CD4-positive, alpha-beta T cell (primary cell): ENCODE measurements around the gene RNF144A. TPM values are rescaled to one million over a fixed set of nuclear protein-coding genes. Genes with fewer than 3 reads are reported as not detected.

Source experiments
- ATAC-seq: fragments of 200-7000 bp; cut with Tn5 transposase; one replicate; pipeline ENCODE4 v1.10.0; 2022; ENCODE audit warnings: mild to moderate bottlenecking; ENCODE audit not compliant: poor library complexity
- CTCF ChIA-PET: fragments of 350-600 bp; sonication (Branson Sonifier 250); formaldehyde crosslinking; loops from one replicate; lab custom pipeline; 2021; ENCODE audit warnings: antibody characterized with exemption, inconsistent platforms; lab: Charles Lee
- POLR2A ChIA-PET: fragments of 350-600 bp; sonication (Branson Sonifier 250); formaldehyde crosslinking; loops from one replicate; lab custom pipeline; 2021; ENCODE audit warnings: antibody characterized with exemption, inconsistent platforms; lab: Charles Lee
- DNase-seq, 14 experiments: peaks; one replicate each; pipeline ENCODE4 v3.0.0-alpha.2; 2013 to 2020; ENCODE audit warnings: mixed read lengths in 2 of 14
- H3K27ac ChIP-seq, 2 donors: one replicate each; pipeline versions ENCODE4 v1.5.1 to v1.7.0; 2013; ENCODE audit warnings: low read length in 2 of 2, low read depth in 1 of 2, mild to moderate bottlenecking in 1 of 2
- H3K27me3 ChIP-seq, 2 experiments: 1 replicate in 1 of 2; 2 replicates in 1 of 2; pipeline versions ENCODE4 v1.6.1 to v1.7.0; 2013; ENCODE audit warnings: low read length in 2 of 2, control low read depth in 1 of 2, mild to moderate bottlenecking in 1 of 2, moderate library complexity in 1 of 2; ENCODE audit not compliant: insufficient read depth in 2 of 2, control insufficient read depth in 1 of 2
- H3K36me3 ChIP-seq: one replicate; pipeline ENCODE4 v1.6.1; 2013; ENCODE audit warnings: low read length, control low read depth; ENCODE audit not compliant: insufficient read depth
- H3K4me1 ChIP-seq: one replicate; pipeline ENCODE4 v1.6.1; 2013; ENCODE audit warnings: low read length, control low read depth; ENCODE audit not compliant: insufficient read depth
- H3K4me3 ChIP-seq: one replicate; pipeline ENCODE4 v1.5.1; 2013; ENCODE audit warnings: mild to moderate bottlenecking, low read length, moderate library complexity
- H3K9me3 ChIP-seq, 2 experiments: 1 replicate in 1 of 2; 2 replicates in 1 of 2; pipeline versions ENCODE4 v1.6.1 to v1.7.0; 2013; ENCODE audit warnings: low read length in 2 of 2, mild to moderate bottlenecking in 2 of 2, control low read depth in 1 of 2, moderate library complexity in 1 of 2; ENCODE audit not compliant: control insufficient read depth in 1 of 2, insufficient read depth in 1 of 2
- H3K27ac Mint-ChIP-seq: one replicate; pipeline ENCODE4 v1.8.0; 2020; ENCODE audit warnings: mixed read lengths
- H3K27me3 Mint-ChIP-seq: one replicate; pipeline ENCODE4 v1.8.0; 2021; ENCODE audit warnings: mixed read lengths
- H3K36me3 Mint-ChIP-seq: one replicate; pipeline ENCODE4 v1.8.0; 2021; ENCODE audit warnings: low read depth, mixed read lengths
- H3K4me1 Mint-ChIP-seq: one replicate; pipeline ENCODE4 v1.8.0; 2021; ENCODE audit warnings: low read depth, mixed read lengths
- H3K4me3 Mint-ChIP-seq: one replicate; pipeline ENCODE4 v1.8.0; 2020; ENCODE audit warnings: mild to moderate bottlenecking, mixed read lengths
- H3K9me3 Mint-ChIP-seq: one replicate; pipeline ENCODE4 v1.8.0; 2020; ENCODE audit warnings: mixed read lengths
- intact Hi-C, 2 experiments: fragments of 100-400 bp; cut with DNase I in 1 of 2; cut with micrococcal nuclease in 1 of 2; formaldehyde crosslinking; loops; one replicate each; pipeline versions ENCODE4 v1.15.1 to v1.9.0; 2023 to 2025; cut with DNase I, micrococcal nuclease
- total RNA-seq, 174 experiments: library from RNA in 2 of 174; stranded (reverse) in 2 of 174; gene quantifications; one replicate each; pipeline ENCODE4 v1.2.3 and lab custom pipeline; 2021 to 2026
- TF ChIP-seq, protein P1 (sequence below): fragments of 200-600 bp; IDR thresholded peaks from one replicate; pipeline ENCODE4 v1.8.0; 2022; ENCODE audit warnings: antibody characterized with exemption, mild to moderate bottlenecking

The RNF144A gene
- total RNA-seq, 2 experiments from 2014 or later, result 39.0 to 40.1 TPM

DNA sequence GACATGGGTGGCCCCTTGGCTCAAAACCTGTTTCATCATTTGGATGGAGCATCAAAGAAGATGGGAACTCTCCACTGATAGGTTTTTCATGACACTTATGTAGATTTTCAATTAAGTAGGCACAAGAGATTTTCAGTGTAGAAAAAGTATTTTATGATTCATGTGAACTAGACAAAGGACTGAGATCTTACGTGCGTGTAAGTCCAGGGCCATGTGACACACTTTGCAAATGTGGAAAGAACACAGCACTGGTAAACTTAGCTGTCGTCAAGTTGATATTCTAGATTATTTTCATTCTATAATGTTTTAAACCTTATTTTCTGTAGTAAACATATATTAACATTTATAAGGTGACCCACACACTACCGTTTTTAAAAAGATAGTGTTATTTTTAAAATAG is 37.4 kb downstream of the RNF144A start:
- Mint-ChIP-seq H3K27ac (no peak overlapping the region), H3K27me3 (no peaks in the 10 kb centered on the region), H3K4me1 (peaks cover 59% of the 10 kb centered on the region), H3K9me3 (no peaks in the 10 kb centered on the region), H3K4me3 (no peak overlapping the region), H3K36me3 (peaks cover 44% of the 10 kb centered on the region)
- H3K27me3 ChIP-seq, result no peaks in the 10 kb centered on the region
- H3K27ac ChIP-seq, result no peak overlapping the region
- no peaks in the 10 kb centered on the region for H3K4me1 ChIP-seq
- intact Hi-C loops, result no loop called here
- ATAC-seq, result no peak
- no peak overlapping the region for H3K4me3 ChIP-seq
- no peak for DNase-seq
- POLR2A ChIA-PET, result no interaction called here
- CTCF ChIA-PET, result no interaction called here
- H3K9me3 ChIP-seq, result no peaks in the 10 kb centered on the region
- TF ChIP-seq, protein P1, sequence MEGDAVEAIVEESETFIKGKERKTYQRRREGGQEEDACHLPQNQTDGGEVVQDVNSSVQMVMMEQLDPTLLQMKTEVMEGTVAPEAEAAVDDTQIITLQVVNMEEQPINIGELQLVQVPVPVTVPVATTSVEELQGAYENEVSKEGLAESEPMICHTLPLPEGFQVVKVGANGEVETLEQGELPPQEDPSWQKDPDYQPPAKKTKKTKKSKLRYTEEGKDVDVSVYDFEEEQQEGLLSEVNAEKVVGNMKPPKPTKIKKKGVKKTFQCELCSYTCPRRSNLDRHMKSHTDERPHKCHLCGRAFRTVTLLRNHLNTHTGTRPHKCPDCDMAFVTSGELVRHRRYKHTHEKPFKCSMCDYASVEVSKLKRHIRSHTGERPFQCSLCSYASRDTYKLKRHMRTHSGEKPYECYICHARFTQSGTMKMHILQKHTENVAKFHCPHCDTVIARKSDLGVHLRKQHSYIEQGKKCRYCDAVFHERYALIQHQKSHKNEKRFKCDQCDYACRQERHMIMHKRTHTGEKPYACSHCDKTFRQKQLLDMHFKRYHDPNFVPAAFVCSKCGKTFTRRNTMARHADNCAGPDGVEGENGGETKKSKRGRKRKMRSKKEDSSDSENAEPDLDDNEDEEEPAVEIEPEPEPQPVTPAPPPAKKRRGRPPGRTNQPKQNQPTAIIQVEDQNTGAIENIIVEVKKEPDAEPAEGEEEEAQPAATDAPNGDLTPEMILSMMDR, result no peak
- peaks cover 2% of the 10 kb centered on the region for H3K36me3 ChIP-seq

DNA sequence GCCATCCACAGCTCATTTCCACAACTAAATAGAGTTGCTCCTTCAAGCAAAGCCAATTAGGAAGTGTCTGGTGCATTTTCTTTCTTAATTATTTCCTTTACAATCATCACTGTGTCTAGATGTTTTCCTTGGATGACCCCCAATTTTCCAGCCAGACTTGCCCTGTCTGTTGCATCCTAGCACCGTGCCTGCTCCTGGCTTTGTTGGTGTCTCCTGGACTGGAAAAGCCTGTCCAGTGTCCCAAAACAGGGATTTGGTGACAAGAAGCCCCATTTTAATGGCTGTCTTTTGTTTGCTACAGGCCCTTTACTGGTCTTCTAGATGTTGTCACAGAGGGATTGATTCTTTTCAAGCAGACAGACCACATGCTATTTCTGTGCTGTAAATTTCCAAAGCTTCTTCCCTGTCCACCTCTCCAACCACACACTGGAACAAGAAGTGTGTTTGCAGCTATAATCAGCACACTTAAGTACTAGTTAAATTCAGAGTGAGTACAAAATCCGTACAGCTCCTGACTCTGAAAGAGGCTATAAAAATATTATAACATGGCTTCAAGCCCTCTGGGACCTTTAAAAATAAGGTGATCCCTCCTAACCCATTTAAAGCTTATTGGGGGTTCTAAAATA is 38.4 kb downstream of the RNF144A start:
- H3K4me1 Mint-ChIP-seq, result peaks cover 69% of the 10 kb centered on the region
- no peak overlapping the region for H3K27ac Mint-ChIP-seq
- intact Hi-C loops, result no loop called here
- POLR2A ChIA-PET, result interaction anchor here (1.4 kb wide), 1 partner anchor 11 kb away, joined by 4 read pairs; no protein-coding TSS in a partner anchor
- CTCF ChIA-PET, result no interaction called here
- no peaks in the 10 kb centered on the region for H3K9me3 Mint-ChIP-seq
- peaks cover 39% of the 10 kb centered on the region for H3K36me3 Mint-ChIP-seq
- Histone ChIP-seq H3K4me1 (peaks cover 7% of the 10 kb centered on the region), H3K36me3 (peaks cover 2% of the 10 kb centered on the region), H3K27me3 (no peaks in the 10 kb centered on the region), H3K27ac (no peak overlapping the region), H3K4me3 (no peak overlapping the region), H3K9me3 (no peaks in the 10 kb centered on the region)
- no peaks in the 10 kb centered on the region for H3K27me3 Mint-ChIP-seq
- ATAC-seq (no peak), DNase-seq (no peak)
- TF ChIP-seq, protein P1, result no peak
- no peak overlapping the region for H3K4me3 Mint-ChIP-seq

DNA sequence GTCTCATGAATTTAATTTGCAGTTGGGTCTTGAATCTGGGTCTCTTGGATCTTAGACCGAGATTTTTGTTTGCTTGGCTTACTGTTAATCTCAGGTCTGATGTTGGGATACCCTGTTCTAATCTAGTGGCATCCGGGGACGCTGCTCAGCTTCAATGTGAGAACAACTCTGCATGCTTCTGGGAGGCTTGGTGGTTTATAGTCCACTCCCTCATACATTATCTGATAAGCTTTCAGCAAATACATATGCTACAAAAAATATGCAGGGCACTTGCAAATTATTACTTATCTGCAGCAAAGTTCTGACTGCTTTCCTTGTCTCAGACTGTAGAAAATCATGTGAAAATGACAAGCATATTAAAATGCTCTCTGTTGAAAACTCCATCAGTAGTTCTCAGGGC is 39.4 kb downstream of the RNF144A start:
- no peaks in the 10 kb centered on the region for H3K9me3 Mint-ChIP-seq
- Histone ChIP-seq H3K36me3 (peaks cover 3% of the 10 kb centered on the region), H3K27ac (no peak overlapping the region), H3K27me3 (no peaks in the 10 kb centered on the region), H3K9me3 (no peaks in the 10 kb centered on the region), H3K4me3 (no peak overlapping the region), H3K4me1 (peaks cover 7% of the 10 kb centered on the region)
- CTCF ChIA-PET, result no interaction called here
- POLR2A ChIA-PET, result no interaction called here
- H3K27ac Mint-ChIP-seq, result no peak overlapping the region
- intact Hi-C loops, result no loop called here
- peaks cover 74% of the 10 kb centered on the region for H3K4me1 Mint-ChIP-seq
- H3K36me3 Mint-ChIP-seq, result peaks cover 45% of the 10 kb centered on the region
- H3K27me3 Mint-ChIP-seq, result no peaks in the 10 kb centered on the region
- H3K4me3 Mint-ChIP-seq, result no peak overlapping the region
- ATAC-seq (no peak), DNase-seq (no peak)
- TF ChIP-seq, protein P1, result no peak
